GM10248 (cell line): ENCODE data around the gene KMT2A.
"Not testable (repeated sequence)": the region's sequence is repeated elsewhere in the genome, so short reads cannot be mapped to it uniquely, and the experiment has no call there.

ENCODE experiments used
- CTCF ChIA-PET: fragments of 300-600 bp; sonication (Branson Sonifier 250); formaldehyde crosslinking; extraction: SDS; loops from one replicate; lab custom pipeline; 2021; ENCODE audit warnings: antibody characterized with exemption; lab: Yijun Ruan, JAX
- POLR2A ChIA-PET: fragments of 350-650 bp; sonication (Branson Sonifier 250); formaldehyde crosslinking; extraction: SDS; loops from one replicate; lab custom pipeline; 2020; ENCODE audit warnings: antibody characterized with exemption; lab: Yijun Ruan, JAX
- DNase-seq: peaks from one replicate; pipeline ENCODE4 v3.0.0; 2012; ENCODE audit errors: extremely low spot score
- TF ChIP-seq, protein P1 (sequence below): IDR thresholded peaks from 2 replicates; pipeline ENCODE4 v1.5.1; 2012; ENCODE audit warnings: mild to moderate bottlenecking, low read depth; ENCODE audit errors: extremely low read depth, missing control alignments, control extremely low read depth

The KMT2A gene

DNA sequence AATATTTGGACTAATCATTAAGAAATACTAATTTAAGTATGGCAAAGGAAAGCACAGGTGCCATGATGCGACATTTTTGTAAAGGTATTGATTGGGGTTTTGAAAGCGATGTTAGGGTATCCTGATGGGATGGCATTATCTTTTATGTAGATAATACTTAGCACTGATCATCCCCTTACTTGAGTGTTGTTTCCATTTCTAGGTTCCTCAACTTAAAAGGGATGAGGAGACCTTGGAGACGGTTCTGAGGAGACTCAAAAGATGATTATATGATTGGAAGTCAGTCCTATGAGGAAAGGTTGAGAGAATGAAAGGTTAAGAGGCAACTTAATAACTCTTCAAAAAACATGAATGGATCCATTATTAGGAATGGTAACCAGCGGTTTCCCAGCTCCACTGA lies 11.1 kb downstream of the KMT2A start:
- POLR2A ChIA-PET, result no interaction called here
- no peak for DNase-seq
- TF ChIP-seq, protein P1, sequence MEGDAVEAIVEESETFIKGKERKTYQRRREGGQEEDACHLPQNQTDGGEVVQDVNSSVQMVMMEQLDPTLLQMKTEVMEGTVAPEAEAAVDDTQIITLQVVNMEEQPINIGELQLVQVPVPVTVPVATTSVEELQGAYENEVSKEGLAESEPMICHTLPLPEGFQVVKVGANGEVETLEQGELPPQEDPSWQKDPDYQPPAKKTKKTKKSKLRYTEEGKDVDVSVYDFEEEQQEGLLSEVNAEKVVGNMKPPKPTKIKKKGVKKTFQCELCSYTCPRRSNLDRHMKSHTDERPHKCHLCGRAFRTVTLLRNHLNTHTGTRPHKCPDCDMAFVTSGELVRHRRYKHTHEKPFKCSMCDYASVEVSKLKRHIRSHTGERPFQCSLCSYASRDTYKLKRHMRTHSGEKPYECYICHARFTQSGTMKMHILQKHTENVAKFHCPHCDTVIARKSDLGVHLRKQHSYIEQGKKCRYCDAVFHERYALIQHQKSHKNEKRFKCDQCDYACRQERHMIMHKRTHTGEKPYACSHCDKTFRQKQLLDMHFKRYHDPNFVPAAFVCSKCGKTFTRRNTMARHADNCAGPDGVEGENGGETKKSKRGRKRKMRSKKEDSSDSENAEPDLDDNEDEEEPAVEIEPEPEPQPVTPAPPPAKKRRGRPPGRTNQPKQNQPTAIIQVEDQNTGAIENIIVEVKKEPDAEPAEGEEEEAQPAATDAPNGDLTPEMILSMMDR, result no peak
- CTCF ChIA-PET, result interaction anchor here (0.9 to 1.3 kb wide), 3 partner anchors 12 to 35 kb away, joined by 3 read pairs; no protein-coding TSS in a partner anchor

DNA sequence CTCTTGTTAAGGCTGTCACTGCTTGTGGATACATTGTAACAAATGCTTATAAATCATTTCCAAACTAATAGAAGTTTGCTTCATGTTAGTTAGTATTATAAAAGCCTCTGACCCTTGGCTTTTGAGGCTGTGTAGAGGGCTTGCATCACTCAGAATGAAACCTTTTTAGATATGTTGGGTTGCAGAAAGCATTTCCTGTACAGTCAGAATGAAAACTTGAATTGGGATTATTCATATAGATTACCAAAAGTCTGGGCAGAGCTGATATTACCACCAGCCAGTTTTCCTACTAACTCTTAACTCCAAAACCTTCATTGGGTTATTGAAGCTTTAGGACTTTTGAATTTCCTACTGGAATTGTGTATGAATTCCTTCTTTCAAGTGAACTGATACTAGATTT lies 12.0 kb downstream of the KMT2A start:
- ChIA-PET POLR2A (interaction anchor here (0.6 kb wide), 1 partner anchor 196 kb away, joined by 3 read pairs; the partner anchor contains the start of gene MPZL3), CTCF (interaction anchor here (0.9 to 1.3 kb wide), 3 partner anchors 11 to 36 kb away, joined by 3 read pairs; no protein-coding TSS in a partner anchor)
- TF ChIP-seq, protein P1, result no peak
- DNase-seq, result peak; percentile 66

DNA sequence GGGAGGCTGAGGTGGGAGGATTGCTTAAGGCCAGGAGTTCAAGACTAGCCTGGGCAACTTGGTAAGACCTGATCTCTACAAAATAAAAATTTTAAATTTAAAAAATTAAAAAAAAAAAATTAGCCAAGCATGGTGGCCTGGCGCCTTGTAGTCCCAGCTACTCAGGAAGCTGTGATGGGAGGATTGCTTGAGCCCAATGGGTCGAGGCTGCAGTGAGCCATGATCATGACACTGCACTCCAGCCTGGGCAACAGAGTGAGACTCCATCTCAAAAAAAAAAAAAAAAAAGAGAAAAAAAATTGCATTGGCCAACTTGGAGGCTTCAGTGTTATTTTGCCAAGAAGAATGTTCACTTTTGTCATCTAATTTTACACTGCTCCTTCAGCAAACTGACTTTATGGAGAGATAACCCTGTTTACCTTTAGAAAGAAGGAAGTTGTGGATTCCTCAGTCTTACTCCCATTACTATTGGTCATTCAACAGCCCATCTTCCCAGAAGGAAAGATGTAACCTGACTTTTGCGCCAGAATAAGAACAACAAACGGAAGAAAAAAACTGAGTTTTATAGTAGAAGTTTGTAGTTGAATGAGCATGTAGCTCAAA lies 13.1 kb downstream of the KMT2A start:
- DNase-seq, result no peak
- TF ChIP-seq, protein P1, result no peak
- POLR2A ChIA-PET, result no interaction called here
- CTCF ChIA-PET, result interaction anchor here (1.0 kb wide), 1 partner anchor 12 kb away, joined by 3 read pairs; no protein-coding TSS in a partner anchor

DNA sequence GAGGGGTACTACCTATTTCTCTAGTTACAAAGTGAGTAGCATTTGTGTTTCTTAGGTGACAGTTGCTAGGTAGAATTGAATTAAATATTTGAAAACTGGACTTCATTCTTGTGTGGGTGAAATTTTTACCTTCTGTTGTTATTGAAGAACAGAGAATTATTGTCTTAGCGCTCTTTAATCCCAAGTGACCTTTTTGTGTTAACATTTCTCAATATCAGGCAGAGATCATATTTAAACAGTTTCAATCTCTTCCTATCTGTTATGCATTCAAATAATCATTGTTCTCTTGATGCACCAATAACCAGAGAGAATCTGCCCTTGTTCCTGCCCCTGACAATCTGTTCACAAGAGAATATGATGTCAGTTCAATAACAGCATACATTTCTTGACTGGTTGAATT lies 14.2 kb downstream of the KMT2A start:
- TF ChIP-seq, protein P1, result no peak
- no peak for DNase-seq
- POLR2A ChIA-PET, result no interaction called here
- CTCF ChIA-PET, result interaction anchor here (1.0 kb wide), 1 partner anchor 11 kb away, joined by 3 read pairs; no protein-coding TSS in a partner anchor

DNA sequence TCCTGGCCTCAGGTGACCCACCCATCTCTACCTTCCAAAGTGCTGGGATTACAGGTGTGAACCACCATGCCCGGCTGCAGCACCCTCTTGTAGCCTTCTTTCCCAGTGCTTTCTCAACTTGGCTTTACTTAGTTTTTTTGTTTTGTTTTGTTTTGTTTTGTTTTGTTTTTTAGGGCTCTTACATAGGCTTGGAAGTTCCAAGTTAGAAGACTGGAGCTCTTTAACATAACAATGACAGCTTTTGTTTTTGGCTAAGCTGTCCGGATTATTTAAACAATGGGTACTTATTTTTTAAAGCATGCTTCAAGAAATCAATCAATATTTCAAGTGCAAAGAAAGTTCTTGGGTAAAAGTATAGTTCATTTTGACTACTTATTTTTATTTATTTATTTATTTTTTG lies 25.9 kb downstream of the KMT2A start:
- ChIA-PET POLR2A (no interaction called here), CTCF (interaction anchor here (1.2 to 1.8 kb wide), 2 partner anchors 10 to 13 kb away, joined by 3 to 6 read pairs; no protein-coding TSS in a partner anchor)
- no peak for DNase-seq
- TF ChIP-seq, protein P1, result no peak

DNA sequence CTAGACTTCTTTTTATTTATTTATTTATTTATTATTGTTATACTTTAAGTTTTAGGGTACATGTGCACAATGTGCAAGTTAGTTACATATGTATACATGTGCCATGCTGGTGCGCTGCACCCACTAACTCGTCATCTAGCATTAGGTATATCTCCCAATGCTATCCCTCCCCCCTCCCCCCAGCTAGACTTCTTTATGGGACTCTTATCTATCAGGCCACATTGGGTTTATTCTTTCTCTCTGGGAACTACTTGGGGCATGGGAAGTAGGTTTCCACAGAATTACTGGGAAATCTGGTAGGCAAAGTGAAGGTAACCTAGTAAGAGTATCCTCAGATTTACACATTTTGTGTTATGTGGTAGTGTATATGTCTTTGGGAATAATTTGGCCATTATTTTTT lies 32.7 kb downstream of the KMT2A start:
- CTCF ChIA-PET, result interaction anchor here (1.2 kb wide), 1 partner anchor 270 kb away, joined by 4 read pairs; no protein-coding TSS in a partner anchor
- DNase-seq, POLR2A ChIA-PET: not testable (repeated sequence)

DNA sequence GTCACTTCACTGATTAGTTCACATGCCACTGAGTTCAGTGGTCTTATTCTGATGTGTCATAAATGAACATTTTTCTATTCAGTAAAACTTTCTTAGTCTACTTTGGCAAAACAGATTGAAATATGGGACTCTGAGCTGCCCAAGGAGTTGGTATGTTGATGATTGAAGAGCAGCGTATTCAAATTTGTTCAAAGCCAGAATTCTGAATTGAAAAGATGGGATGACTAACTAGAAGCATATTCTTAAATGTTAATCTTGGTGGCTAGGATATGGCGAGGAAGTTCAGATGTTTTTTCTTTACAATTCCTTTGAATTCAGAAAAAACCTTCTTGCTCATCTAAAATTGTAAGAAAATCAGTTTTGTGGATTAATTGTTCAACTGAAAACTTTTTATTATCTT lies 34.7 kb downstream of the KMT2A start:
- TF ChIP-seq, protein P1, result no peak
- DNase-seq, result no peak
- ChIA-PET POLR2A (no interaction called here), CTCF (interaction anchor here (0.8 to 1.2 kb wide), 4 partner anchors 10 to 18 kb away, joined by 3 read pairs; no protein-coding TSS in a partner anchor)
